HG02763 (cell line): ENCODE results near the gene ABHD11.

Source experiments
- ATAC-seq: cut with Tn5 transposase; IDR thresholded peaks from one replicate; pipeline ENCODE4 v1.9.1; 2021; ENCODE audit warnings: mild to moderate bottlenecking, moderate library complexity; ENCODE audit not compliant: unreplicated experiment

The ABHD11 gene

DNA sequence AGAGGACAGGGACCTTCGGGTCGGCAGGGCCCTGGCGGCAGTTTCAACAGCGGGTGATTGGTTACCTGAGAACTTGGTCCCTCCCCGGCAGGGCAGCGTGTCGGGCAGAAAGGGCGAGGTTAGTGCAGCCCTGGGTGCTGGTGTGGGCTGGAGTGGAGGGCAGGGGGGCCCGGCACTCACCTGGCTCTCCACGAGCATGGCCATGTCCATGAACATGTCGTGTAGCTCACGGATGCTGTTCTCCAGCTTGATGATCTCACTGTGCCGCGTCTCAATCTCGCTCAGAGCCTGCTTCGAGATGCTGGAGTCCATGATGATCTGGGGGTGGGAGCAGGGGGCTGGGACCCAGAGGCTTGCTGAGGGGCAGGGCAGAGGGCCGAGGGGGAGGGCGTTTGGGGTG is 35.9 kb downstream of the ABHD11 start:
- no peak for ATAC-seq

GRCh38 chr7:73702226-73702625 is 36.4 kb downstream of the ABHD11 start:
- ATAC-seq = no peak

GRCh38 chr7:73701357-73701995 is 37.1 kb downstream of the ABHD11 start:
- ATAC-seq = no peak

GRCh38 chr7:73700581-73701134 is 37.9 kb downstream of the ABHD11 start:
- no peak for ATAC-seq

GRCh38 chr7:73700069-73700423 is 38.6 kb downstream of the ABHD11 start:
- no peak for ATAC-seq

GRCh38 chr7:73699370-73700068 is 39.1 kb downstream of the ABHD11 start:
- no peak for ATAC-seq

DNA sequence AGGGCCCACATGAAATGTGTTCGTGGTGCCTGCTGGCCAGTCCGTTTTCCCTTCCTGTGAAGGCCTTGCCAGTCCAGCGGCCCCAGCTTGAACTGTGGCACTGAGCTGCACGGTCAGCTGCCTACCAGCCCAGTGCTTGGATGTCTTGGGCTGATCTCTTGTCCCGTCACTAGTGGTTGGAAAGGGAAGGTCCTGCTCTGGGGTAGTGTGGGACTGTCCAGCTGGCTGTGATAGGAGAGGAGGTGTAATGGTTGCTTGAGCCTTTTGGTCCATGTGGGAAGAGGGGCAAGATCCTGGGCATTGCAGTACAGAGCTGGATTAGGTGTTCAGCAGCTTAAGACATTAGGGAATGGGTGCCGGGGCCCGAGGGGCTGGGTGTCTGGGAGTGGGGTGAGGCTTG is 40.2 kb downstream of the ABHD11 start:
- no peak for ATAC-seq

DNA sequence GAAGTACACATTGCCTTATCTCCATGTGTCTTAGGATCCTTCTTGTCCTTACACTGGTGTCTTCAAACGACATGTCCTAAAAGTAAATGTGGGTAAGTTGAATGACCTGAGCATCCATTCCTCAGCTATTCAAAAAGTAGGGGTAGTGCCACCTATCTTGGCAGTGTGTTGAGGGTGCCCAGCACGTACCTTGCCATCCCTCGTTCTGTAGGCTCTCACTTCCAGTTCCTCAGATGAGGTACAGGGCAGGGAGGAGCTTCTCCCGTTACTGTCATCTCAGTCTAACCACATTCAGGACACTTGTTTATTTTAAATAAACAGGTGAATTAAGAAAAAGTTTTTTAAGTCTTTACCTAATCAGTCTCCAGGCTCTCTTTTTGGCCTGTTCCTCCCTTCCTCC is 42.2 kb downstream of the ABHD11 start:
- no peak for ATAC-seq

DNA sequence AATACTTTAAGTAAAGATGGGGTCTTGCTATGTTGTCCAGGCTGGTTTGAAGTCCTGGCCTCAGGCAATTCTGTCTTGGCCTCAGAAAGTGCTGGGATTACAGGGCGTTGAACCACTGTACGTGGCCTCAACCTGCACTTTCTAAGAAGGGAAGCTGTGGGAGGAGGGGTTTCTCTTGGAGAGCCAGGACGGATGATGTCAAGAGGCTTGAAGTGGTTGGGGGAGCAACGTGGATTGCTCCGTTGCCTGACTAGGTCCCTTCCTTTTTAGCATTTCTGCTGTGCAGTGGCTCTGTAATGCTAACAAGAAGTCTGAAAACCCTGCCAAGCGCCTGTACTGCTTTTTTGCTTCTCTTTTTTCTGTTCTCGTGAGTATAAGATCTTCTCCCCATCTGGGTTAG is 48.0 kb downstream of the ABHD11 start:
- no peak for ATAC-seq

GRCh38 chr7:73688288-73688687 is 50.3 kb downstream of the ABHD11 start:
- no peak for ATAC-seq
